HepG2 (cell line): ENCODE data around the gene DMKN. TPM values are rescaled to one million over a fixed set of nuclear protein-coding genes. Genes with fewer than 3 reads are reported as not detected.

Source experiments
- CEBPG ChIP-seq: IDR thresholded peaks from 2 replicates; pipeline ENCODE4 v1.6.1; 2016
- DNMT3B ChIP-seq: conservative IDR thresholded peaks from 2 replicates; pipeline ENCODE4 v1.6.1; 2016; ENCODE audit warnings: missing biosample characterization, control low read depth
- ESRRA ChIP-seq: sonication (generic); formaldehyde crosslinking; IDR thresholded peaks from 2 replicates; pipeline ENCODE4 v1.5.1; 2020; ENCODE audit warnings: mild to moderate bottlenecking, low read depth, missing genetic modification reagents
- FLYWCH1 ChIP-seq: sonication (generic); formaldehyde crosslinking; IDR thresholded peaks from 2 replicates; pipeline ENCODE4 v1.8.1; 2023; ENCODE audit warnings: mild to moderate bottlenecking, missing genetic modification reagents
- FOXJ3 ChIP-seq: sonication (generic); formaldehyde crosslinking; IDR thresholded peaks from 2 replicates; pipeline ENCODE4 v1.4.0; 2020; ENCODE audit warnings: missing genetic modification reagents, mild to moderate bottlenecking, borderline replicate concordance
- FOXO1 ChIP-seq: sonication (generic); formaldehyde crosslinking; IDR thresholded peaks from 2 replicates; pipeline ENCODE4 v1.4.0; 2020; ENCODE audit warnings: missing genetic modification reagents
- FUBP1 ChIP-seq: sonication (generic); formaldehyde crosslinking; IDR thresholded peaks from 2 replicates; pipeline ENCODE4 v1.5.1; 2020; ENCODE audit warnings: missing genetic modification reagents, mild to moderate bottlenecking, borderline replicate concordance
- HMGA1 ChIP-seq: sonication (generic); formaldehyde crosslinking; conservative IDR thresholded peaks from 2 replicates; pipeline ENCODE4 v1.4.0; 2020; ENCODE audit warnings: missing genetic modification reagents
- HOMEZ ChIP-seq: IDR thresholded peaks from 2 replicates; pipeline ENCODE4 v1.6.1; 2016; ENCODE audit warnings: low read depth
- KDM1A ChIP-seq: IDR thresholded peaks from 2 replicates; pipeline ENCODE4 v1.6.1; 2016; ENCODE audit warnings: missing compliant biosample characterization
- PHF21A ChIP-seq: sonication (generic); formaldehyde crosslinking; IDR thresholded peaks from 2 replicates; pipeline ENCODE4 v1.5.0; 2020; ENCODE audit warnings: mild to moderate bottlenecking, missing genetic modification reagents
- RXRA ChIP-seq: sonication (generic); formaldehyde crosslinking; IDR thresholded peaks from 2 replicates; pipeline ENCODE4 v1.5.1; 2020; ENCODE audit warnings: missing genetic modification reagents
- SRSF4 ChIP-seq: fragments of 200-400 bp; formaldehyde crosslinking; IDR thresholded peaks from one replicate; pipeline ENCODE4 v1.6.1; 2018; ENCODE audit warnings: mild to moderate bottlenecking, low read depth, low read length, moderate library complexity; ENCODE audit not compliant: poor library complexity, severe bottlenecking
- TOE1 ChIP-seq: sonication (generic); formaldehyde crosslinking; IDR thresholded peaks from 2 replicates; pipeline ENCODE4 v1.4.0; 2020; ENCODE audit warnings: mild to moderate bottlenecking, missing genetic modification reagents
- ZNF296 ChIP-seq: sonication (generic); formaldehyde crosslinking; conservative IDR thresholded peaks from 2 replicates; pipeline ENCODE4 v1.5.0; 2020; ENCODE audit warnings: mild to moderate bottlenecking, missing genetic modification reagents
- ZNF558 ChIP-seq: sonication (generic); formaldehyde crosslinking; IDR thresholded peaks from 2 replicates; pipeline ENCODE4 v1.9.0; 2022; ENCODE audit warnings: mild to moderate bottlenecking, missing genetic modification reagents, borderline replicate concordance
- ZNF569 ChIP-seq: sonication (generic); formaldehyde crosslinking; IDR thresholded peaks from 2 replicates; pipeline ENCODE4 v1.5.0; 2020; ENCODE audit warnings: mild to moderate bottlenecking, missing genetic modification reagents, moderate library complexity, borderline replicate concordance
- ZNF839 ChIP-seq: sonication (generic); formaldehyde crosslinking; IDR thresholded peaks from 2 replicates; pipeline ENCODE4 v1.4.0; 2020; ENCODE audit warnings: missing genetic modification reagents, mild to moderate bottlenecking, borderline replicate concordance
- polyA plus RNA-seq, 8 experiments: library from polyadenylated mRNA; depleted of rRNA in 3 of 8; stranded (reverse) in 7 of 8; unstranded in 1 of 8; fragments of >200 nt; fragmentation: Illumina TruSeq in 4 of 8; extraction: Trizol in 4 of 8; gene quantifications; 2 replicates each; pipeline versions ENCODE4 v1.2.1 to v1.2.3, GENCODE V29; 2011 to 2016; ENCODE audit warnings: low read depth in 4 of 8, missing spikeins in 1 of 8, mixed read lengths in 1 of 8; ENCODE audit not compliant: insufficient read depth in 1 of 8
- total RNA-seq, 5 experiments: library from RNA; depleted of rRNA; stranded (reverse); fragments of >200 nt; fragmentation: Illumina TruSeq; extraction: Trizol; gene quantifications; 2 replicates each; pipeline ENCODE4 v1.2.3, GENCODE V29; 2016; ENCODE audit warnings: low read depth in 1 of 5
- TF ChIP-seq, protein P1 (sequence below): sonication (generic); formaldehyde crosslinking; IDR thresholded peaks from 2 replicates; pipeline ENCODE4 v1.4.0; 2020; ENCODE audit warnings: mild to moderate bottlenecking, missing genetic modification reagents

DMKN gene
- total and polyA plus RNA-seq, 2 of the 13 experiments (the other 11 are each of a cell fraction or from before 2014, with no cell fraction given): 50.8 to 57.1 TPM

DNA sequence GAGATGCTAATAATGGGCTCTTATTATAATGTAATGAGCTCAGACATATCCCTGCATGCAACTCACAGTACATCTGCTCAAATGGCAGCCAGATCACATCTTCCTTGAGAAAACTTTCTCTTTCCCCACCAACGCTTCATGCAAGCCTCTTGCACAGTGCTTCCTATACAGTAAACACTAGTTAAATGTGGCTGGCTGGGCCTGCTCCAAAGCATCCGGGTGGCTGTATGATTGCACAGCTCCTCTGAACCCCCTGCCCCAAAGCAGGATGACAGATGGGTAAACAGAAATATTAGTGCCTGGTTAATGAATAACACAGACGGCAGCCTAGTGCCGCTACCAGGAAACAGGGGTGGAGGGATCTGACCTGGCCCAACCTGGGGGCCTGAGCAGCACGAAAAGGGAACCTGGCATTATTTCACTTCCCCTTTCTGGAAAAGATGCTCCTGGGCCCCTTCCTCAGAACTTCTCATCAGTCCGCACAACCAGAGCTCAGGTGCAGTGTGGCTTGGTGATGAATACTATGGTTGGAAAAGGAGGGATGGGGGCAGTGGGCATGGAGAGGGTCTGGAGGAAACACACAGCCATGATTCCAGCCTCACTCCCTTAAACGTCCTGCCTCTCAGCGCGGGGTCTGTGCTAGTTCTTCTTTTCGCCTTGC lies 54.6 kb downstream of the DMKN start (continued):
- no peak for TF ChIP-seq ESRRA (CRISPR knock-in tag)
- TF ChIP-seq ZNF558 (CRISPR knock-in tag): no peak
- no peak for TF ChIP-seq SRSF4
- no peak for TF ChIP-seq DNMT3B (CRISPR knock-in tag)
- TF ChIP-seq FLYWCH1 (CRISPR knock-in tag): no peak
- peak; percentile 92 for TF ChIP-seq PHF21A (CRISPR knock-in tag)
- peak; percentile 89 for TF ChIP-seq FOXO1 (CRISPR knock-in tag)
- peak; percentile 42; the same call in 1 of the 2 replicates for TF ChIP-seq RXRA (CRISPR knock-in tag)
- no peak; the same call in 1 of the 2 replicates for TF ChIP-seq ZNF569
- TF ChIP-seq ZNF839 (CRISPR knock-in tag): no peak
- TF ChIP-seq TOE1: no peak
- peak; percentile 63 for TF ChIP-seq HOMEZ (CRISPR knock-in tag)
- TF ChIP-seq, protein P1, sequence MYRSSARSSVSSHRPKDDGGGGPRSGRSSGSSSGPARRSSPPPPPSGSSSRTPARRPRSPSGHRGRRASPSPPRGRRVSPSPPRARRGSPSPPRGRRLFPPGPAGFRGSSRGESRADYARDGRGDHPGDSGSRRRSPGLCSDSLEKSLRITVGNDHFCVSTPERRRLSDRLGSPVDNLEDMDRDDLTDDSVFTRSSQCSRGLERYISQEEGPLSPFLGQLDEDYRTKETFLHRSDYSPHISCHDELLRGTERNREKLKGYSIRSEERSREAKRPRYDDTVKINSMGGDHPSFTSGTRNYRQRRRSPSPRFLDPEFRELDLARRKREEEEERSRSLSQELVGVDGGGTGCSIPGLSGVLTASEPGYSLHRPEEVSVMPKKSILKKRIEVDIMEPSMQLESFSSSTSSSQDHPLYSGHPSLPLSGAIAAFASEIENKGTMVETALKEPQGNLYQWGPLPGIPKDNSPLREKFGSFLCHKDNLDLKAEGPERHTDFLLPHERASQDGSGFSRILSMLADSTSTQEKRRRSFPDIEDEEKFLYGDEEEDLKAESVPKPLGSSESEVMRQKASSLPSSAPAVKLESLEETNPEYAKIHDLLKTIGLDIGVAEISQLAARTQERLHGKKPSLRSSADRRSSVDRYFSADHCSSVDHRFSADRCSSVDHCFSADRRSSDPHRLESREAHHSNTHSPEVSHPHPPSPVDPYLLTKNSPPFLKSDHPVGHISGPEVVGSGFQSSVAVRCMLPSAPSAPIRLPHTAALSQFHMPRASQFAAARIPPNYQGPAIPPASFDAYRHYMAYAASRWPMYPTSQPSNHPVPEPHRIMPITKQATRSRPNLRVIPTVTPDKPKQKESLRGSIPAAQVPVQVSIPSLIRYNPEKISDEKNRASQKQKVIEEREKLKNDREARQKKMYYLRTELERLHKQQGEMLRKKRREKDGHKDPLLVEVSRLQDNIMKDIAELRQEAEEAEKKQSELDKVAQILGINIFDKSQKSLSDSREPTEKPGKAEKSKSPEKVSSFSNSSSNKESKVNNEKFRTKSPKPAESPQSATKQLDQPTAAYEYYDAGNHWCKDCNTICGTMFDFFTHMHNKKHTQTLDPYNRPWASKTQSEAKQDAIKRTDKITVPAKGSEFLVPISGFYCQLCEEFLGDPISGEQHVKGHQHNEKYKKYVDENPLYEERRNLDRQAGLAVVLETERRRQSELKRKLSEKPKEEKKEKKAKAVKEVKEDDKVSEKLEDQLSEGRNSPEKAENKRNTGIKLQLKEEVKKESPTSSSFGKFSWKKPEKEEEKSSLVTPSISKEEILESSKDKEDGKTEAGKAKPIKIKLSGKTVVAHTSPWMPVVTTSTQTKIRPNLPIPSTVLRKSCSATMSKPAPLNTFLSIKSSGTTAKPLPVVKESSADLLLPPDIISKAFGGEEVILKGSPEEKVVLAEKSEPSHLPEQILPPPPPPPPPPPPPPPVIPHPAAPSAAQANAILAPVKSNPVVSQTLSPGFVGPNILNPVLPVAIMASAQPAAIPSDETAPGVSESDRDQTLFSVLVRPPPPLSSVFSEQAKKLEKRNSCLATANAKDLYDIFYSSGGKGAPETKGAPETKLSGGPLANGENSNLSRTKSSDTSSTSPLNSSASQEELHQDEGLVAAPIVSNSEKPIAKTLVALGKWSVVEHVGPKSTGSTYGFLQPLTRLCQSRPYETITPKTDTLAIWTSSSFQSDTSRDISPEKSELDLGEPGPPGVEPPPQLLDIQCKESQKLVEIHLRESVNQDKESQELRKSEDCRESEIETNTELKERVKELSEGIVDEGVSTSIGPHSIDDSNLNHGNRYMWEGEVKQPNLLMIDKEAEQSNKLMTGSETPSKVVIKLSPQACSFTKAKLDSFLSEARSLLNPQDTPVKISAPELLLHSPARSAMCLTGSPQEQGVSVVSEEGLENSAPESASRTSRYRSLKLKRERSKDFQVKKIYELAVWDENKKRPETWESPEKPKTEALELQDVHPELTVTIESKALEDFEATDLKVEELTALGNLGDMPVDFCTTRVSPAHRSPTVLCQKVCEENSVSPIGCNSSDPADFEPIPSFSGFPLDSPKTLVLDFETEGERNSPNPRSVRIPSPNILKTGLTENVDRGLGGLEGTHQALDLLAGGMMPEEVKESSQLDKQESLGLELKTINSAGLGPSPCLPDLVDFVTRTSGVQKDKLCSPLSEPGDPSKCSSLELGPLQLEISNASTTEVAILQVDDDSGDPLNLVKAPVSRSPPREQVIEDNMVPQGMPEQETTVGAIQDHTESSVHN: no peak
- no peak for TF ChIP-seq HMGA1 (CRISPR knock-in tag)
- TF ChIP-seq KDM1A: no peak
- TF ChIP-seq ZNF296: no peak
- TF ChIP-seq FOXJ3: peak; percentile 50; the same call in 1 of the 2 replicates
- no peak for TF ChIP-seq FUBP1 (CRISPR knock-in tag)
- peak; percentile 80 for TF ChIP-seq CEBPG (CRISPR knock-in tag)
